ENCODE measurements around the gene TTC34.
A peak's percentile ranks its signal among the peaks of the same experiment; 100 is the strongest.

TTC34 gene

GRCh38 chr1:2591581-2592261 lies 209.8 kb downstream of the TTC34 start:
- Histone ChIP-seq H3K9me3 (ENCODE audit: low read length) (peaks cover 5% of the 10 kb centered on the region), H3K27me3 (ENCODE audit: insufficient read depth, low read length) (peaks cover 4% of the 10 kb centered on the region), H3K4me1 (ENCODE audit: insufficient read depth, low read length) (peaks cover 9% of the 10 kb centered on the region), H3K36me3 (ENCODE audit: insufficient read depth, low read length) (peaks cover 8% of the 10 kb centered on the region), H3K4me3 (ENCODE audit: low read length) (no peak overlapping the region), H2AFZ (ENCODE audit: low read depth, low read length) (no peak overlapping the region)

GRCh38 chr1:2591233-2591580 lies 210.3 kb downstream of the TTC34 start:
- Histone ChIP-seq H2AFZ (ENCODE audit: low read depth, low read length) (no peak overlapping the region), H3K4me1 (ENCODE audit: insufficient read depth, low read length) (peaks cover 9% of the 10 kb centered on the region), H3K27me3 (ENCODE audit: insufficient read depth, low read length) (no peaks in the 10 kb centered on the region), H3K9me3 (ENCODE audit: low read length) (peaks cover 5% of the 10 kb centered on the region), H3K36me3 (ENCODE audit: insufficient read depth, low read length) (peaks cover 8% of the 10 kb centered on the region), H3K4me3 (ENCODE audit: low read length) (no peak overlapping the region)

- H3K4me3 ChIP-seq (ENCODE audit: low read length) = no peak overlapping the region
- H3K27me3 ChIP-seq (ENCODE audit: insufficient read depth, low read length) = no peaks in the 10 kb centered on the region
- no peak overlapping the region for H2AFZ ChIP-seq (ENCODE audit: low read depth, low read length)
- peaks cover 10% of the 10 kb centered on the region for H3K4me1 ChIP-seq (ENCODE audit: insufficient read depth, low read length)
- H3K9me3 ChIP-seq (ENCODE audit: low read length) = peaks cover 5% of the 10 kb centered on the region
- H3K36me3 ChIP-seq (ENCODE audit: insufficient read depth, low read length) = peaks cover 8% of the 10 kb centered on the region
Measured at GRCh38 chr1:2590233-2591141, 211.0 kb downstream of the TTC34 start.

- no peak overlapping the region for H2AFZ ChIP-seq (ENCODE audit: low read depth, low read length)
- H3K27me3 ChIP-seq (ENCODE audit: insufficient read depth, low read length) = no peaks in the 10 kb centered on the region
- H3K4me3 ChIP-seq (ENCODE audit: low read length) = no peak overlapping the region
- peaks cover 18% of the 10 kb centered on the region for H3K4me1 ChIP-seq (ENCODE audit: insufficient read depth, low read length)
- H3K9me3 ChIP-seq (ENCODE audit: low read length) = peaks cover 5% of the 10 kb centered on the region
- H3K36me3 ChIP-seq (ENCODE audit: insufficient read depth, low read length) = peaks cover 8% of the 10 kb centered on the region
Measured at GRCh38 chr1:2589431-2590232, 211.9 kb downstream of the TTC34 start.

GRCh38 chr1:2588661-2589430 lies 212.6 kb downstream of the TTC34 start:
- peaks cover 8% of the 10 kb centered on the region for H3K36me3 ChIP-seq (ENCODE audit: insufficient read depth, low read length)
- H3K4me1 ChIP-seq (ENCODE audit: insufficient read depth, low read length) = peaks cover 18% of the 10 kb centered on the region
- no peaks in the 10 kb centered on the region for H3K27me3 ChIP-seq (ENCODE audit: insufficient read depth, low read length)
- no peak overlapping the region for H2AFZ ChIP-seq (ENCODE audit: low read depth, low read length)
- no peak overlapping the region for H3K4me3 ChIP-seq (ENCODE audit: low read length)
- peaks cover 5% of the 10 kb centered on the region for H3K9me3 ChIP-seq (ENCODE audit: low read length)

GRCh38 chr1:2587860-2588571 lies 213.5 kb downstream of the TTC34 start:
- Histone ChIP-seq H3K9me3 (ENCODE audit: low read length) (peaks cover 5% of the 10 kb centered on the region), H3K4me3 (ENCODE audit: low read length) (peak overlapping the region; percentile 70), H3K27me3 (ENCODE audit: insufficient read depth, low read length) (no peaks in the 10 kb centered on the region), H3K4me1 (ENCODE audit: insufficient read depth, low read length) (peaks cover 18% of the 10 kb centered on the region), H2AFZ (ENCODE audit: low read depth, low read length) (no peak overlapping the region), H3K36me3 (ENCODE audit: insufficient read depth, low read length) (peaks cover 8% of the 10 kb centered on the region)

GRCh38 chr1:2587071-2587859 lies 214.2 kb downstream of the TTC34 start:
- H3K4me3 ChIP-seq (ENCODE audit: low read length) = peak overlapping the region; percentile 70
- H3K9me3 ChIP-seq (ENCODE audit: low read length) = peaks cover 5% of the 10 kb centered on the region
- no peaks in the 10 kb centered on the region for H3K27me3 ChIP-seq (ENCODE audit: insufficient read depth, low read length)
- peak overlapping the region; percentile 63 for H2AFZ ChIP-seq (ENCODE audit: low read depth, low read length)
- peaks cover 8% of the 10 kb centered on the region for H3K36me3 ChIP-seq (ENCODE audit: insufficient read depth, low read length)
- peaks cover 18% of the 10 kb centered on the region for H3K4me1 ChIP-seq (ENCODE audit: insufficient read depth, low read length)

GRCh38 chr1:2586154-2587070 lies 215.1 kb downstream of the TTC34 start, which contains the start of gene PRXL2B:
Gene PRXL2B (plus strand): TSS chr1:2586777. CDS start chr1:2586886, 109 bp downstream.
- Histone ChIP-seq H3K9me3 (ENCODE audit: low read length) (peaks cover 5% of the 10 kb centered on the region), H2AFZ (ENCODE audit: low read depth, low read length) (peak within 1 kb of the TSS; percentile 63), H3K27me3 (ENCODE audit: insufficient read depth, low read length) (no peaks in the 10 kb centered on the region), H3K36me3 (ENCODE audit: insufficient read depth, low read length) (peaks cover 8% of the 10 kb centered on the region), H3K4me3 (ENCODE audit: low read length) (peak within 1 kb of the TSS; percentile 70), H3K4me1 (ENCODE audit: insufficient read depth, low read length) (peaks cover 18% of the 10 kb centered on the region)

All from neuron (in vitro differentiated cells).